Activated T-helper 1 cell treated with anti-CD3 and anti-CD28 coated beads, Interleukin-12 subunit alpha, Interleukin-12 subunit beta, Interleukin-2, Interleukin-4 antibody, amounts not matched to agents 30 ng/mL and 10 ng/mL and 1 ng/mL, durations not matched to agents 14 hours and 24 hours and 36 hours (primary cell): ENCODE measurements around the gene C10orf105. TPM values are rescaled to one million over a fixed set of nuclear protein-coding genes. Genes with fewer than 3 reads are reported as not detected.
A peak's percentile ranks its signal among the peaks of the same experiment; 100 is the strongest.

Source experiments
- DNase-seq: peaks from one replicate; pipeline ENCODE4 v3.0.0; 2021; ENCODE audit warnings: low spot score
- H3K27ac Mint-ChIP-seq: one replicate; pipeline ENCODE4 v1.8.0; 2021; ENCODE audit warnings: mild to moderate bottlenecking, mixed read lengths
- H3K27me3 Mint-ChIP-seq: one replicate; pipeline ENCODE4 v1.8.0; 2022; ENCODE audit warnings: mild to moderate bottlenecking, moderate library complexity, mixed read lengths; ENCODE audit not compliant: insufficient read depth
- H3K36me3 Mint-ChIP-seq: one replicate; pipeline ENCODE4 v1.8.0; 2021; ENCODE audit warnings: low read depth, mixed read lengths
- H3K4me1 Mint-ChIP-seq: one replicate; pipeline ENCODE4 v1.8.0; 2021; ENCODE audit warnings: low read depth, mixed read lengths
- H3K4me3 Mint-ChIP-seq: one replicate; pipeline ENCODE4 v1.8.0; 2021; ENCODE audit warnings: mild to moderate bottlenecking, moderate library complexity, mixed read lengths
- H3K9me3 Mint-ChIP-seq: one replicate; pipeline ENCODE4 v1.8.0; 2021; ENCODE audit warnings: mixed read lengths
- intact Hi-C: fragments of 100-400 bp; cut with micrococcal nuclease; formaldehyde crosslinking; loops from one replicate; pipeline ENCODE4 v1.15.1; 2024
- total RNA-seq: library from RNA; stranded (reverse); gene quantifications from 2 replicates; pipeline ENCODE4 v1.2.3, GENCODE V29; 2022

Gene C10orf105
- total RNA-seq, 1 donor from 2014 or later, result 0.18 TPM

- H3K4me3 Mint-ChIP-seq, result no peak overlapping the region
Observed at GRCh38 chr10:71694039-71694501, 25.5 kb downstream of the C10orf105 start.

DNA sequence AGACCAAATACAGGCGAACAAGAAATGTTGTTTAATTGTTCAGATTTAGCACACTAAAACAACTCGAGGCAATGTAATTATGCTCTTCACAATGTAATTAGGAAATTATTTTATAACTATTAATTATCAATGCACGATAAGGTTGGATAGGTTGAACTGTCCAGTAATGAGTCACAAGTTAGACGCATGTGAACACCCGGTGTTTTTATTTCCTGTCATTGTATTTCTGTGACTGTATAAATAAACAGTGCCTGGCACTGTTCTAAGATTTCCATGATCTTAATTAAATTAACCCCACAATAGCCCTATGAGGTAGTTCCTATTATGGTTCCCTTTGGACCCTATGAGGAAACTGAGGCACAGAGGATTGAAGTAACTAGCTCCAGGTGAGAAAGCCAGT, 26.2 kb downstream of the C10orf105 start:
- Mint-ChIP-seq H3K4me3 (no peak overlapping the region), H3K4me1 (peaks cover 42% of the 10 kb centered on the region), H3K9me3 (peaks cover 4% of the 10 kb centered on the region), H3K36me3 (no peaks in the 10 kb centered on the region), H3K27me3 (no peaks in the 10 kb centered on the region), H3K27ac (no peak overlapping the region)
- no peak for DNase-seq
- intact Hi-C loops, result no loop called here

More at GRCh38 chr10:71694039-71694501, 25.5 kb downstream of the C10orf105 start:
- DNase-seq, result no peak
- H3K4me1 Mint-ChIP-seq, result peaks cover 49% of the 10 kb centered on the region
- H3K9me3 Mint-ChIP-seq, result peaks cover 3% of the 10 kb centered on the region
- H3K27me3 Mint-ChIP-seq, result no peaks in the 10 kb centered on the region
- no peaks in the 10 kb centered on the region for H3K36me3 Mint-ChIP-seq
- intact Hi-C loops, result no loop called here
- no peak overlapping the region for H3K27ac Mint-ChIP-seq

- intact Hi-C loops, result no loop called here
- H3K27ac Mint-ChIP-seq, result no peak overlapping the region
- peaks cover 3% of the 10 kb centered on the region for H3K36me3 Mint-ChIP-seq
- peaks cover 35% of the 10 kb centered on the region for H3K4me1 Mint-ChIP-seq
- DNase-seq, result no peak
- no peak overlapping the region for H3K4me3 Mint-ChIP-seq
- H3K9me3 Mint-ChIP-seq, result peaks cover 8% of the 10 kb centered on the region
- no peaks in the 10 kb centered on the region for H3K27me3 Mint-ChIP-seq
Observed at GRCh38 chr10:71692598-71693306, 26.8 kb downstream of the C10orf105 start.

DNA sequence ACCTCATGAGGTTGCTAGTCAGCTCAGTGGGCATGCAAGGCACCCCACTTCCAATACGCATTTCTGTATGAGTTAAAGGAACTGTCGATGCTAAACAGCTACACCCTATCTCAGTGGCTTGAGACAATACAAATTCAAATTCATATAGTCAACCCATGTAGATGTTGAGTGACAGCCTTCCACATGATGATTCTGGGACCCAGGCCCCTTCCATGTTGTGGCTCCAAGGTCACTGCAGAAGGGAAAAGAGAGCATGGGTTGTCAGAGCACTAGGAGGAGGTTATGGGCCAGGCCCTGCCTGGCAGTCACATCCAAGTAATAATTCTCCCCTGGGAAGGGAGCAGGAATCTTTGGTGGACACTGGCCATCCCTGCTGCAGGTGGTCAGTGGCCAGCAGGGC, 28.2 kb downstream of the C10orf105 start:
- H3K36me3 Mint-ChIP-seq, result peaks cover 3% of the 10 kb centered on the region
- no peak overlapping the region for H3K4me3 Mint-ChIP-seq
- no peaks in the 10 kb centered on the region for H3K27me3 Mint-ChIP-seq
- peaks cover 8% of the 10 kb centered on the region for H3K9me3 Mint-ChIP-seq
- peaks cover 22% of the 10 kb centered on the region for H3K4me1 Mint-ChIP-seq
- DNase-seq, result no peak
- no peak overlapping the region for H3K27ac Mint-ChIP-seq
- intact Hi-C loops, result no loop called here

GRCh38 chr10:71690094-71690720, 29.4 kb downstream of the C10orf105 start:
- Mint-ChIP-seq H3K27me3 (no peaks in the 10 kb centered on the region), H3K36me3 (peaks cover 3% of the 10 kb centered on the region), H3K27ac (no peak overlapping the region), H3K4me1 (peaks cover 17% of the 10 kb centered on the region), H3K9me3 (peaks cover 8% of the 10 kb centered on the region), H3K4me3 (no peak overlapping the region)
- no peak for DNase-seq
- intact Hi-C loops, result no loop called here

DNA sequence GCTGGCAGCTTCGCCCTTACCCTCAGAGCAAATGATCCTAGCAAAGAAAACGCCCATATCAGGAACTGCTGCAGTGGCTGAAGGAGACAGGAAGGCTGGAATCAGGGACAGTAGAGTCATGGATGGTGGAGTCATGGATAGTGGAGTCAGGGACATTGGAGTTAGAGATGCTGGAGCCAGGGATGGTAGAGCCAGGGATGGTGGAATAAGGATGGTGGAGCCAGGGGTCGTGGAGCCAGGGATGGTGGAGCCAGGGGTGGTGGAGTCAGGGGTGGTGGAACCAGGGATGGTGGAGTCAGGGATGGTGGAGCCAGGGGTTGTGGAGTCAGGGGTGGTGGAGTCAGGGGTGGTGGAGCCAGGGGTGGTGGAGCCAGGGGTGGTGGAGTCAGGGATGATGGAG, 31.3 kb downstream of the C10orf105 start:
- DNase-seq, result no peak
- Mint-ChIP-seq H3K9me3 (peaks cover 8% of the 10 kb centered on the region), H3K27ac (peak overlapping the region; percentile 68), H3K27me3 (no peaks in the 10 kb centered on the region), H3K36me3 (peaks cover 3% of the 10 kb centered on the region), H3K4me3 (no peak overlapping the region), H3K4me1 (no peaks in the 10 kb centered on the region)
- intact Hi-C loops, result no loop called here

- peaks cover 8% of the 10 kb centered on the region for H3K9me3 Mint-ChIP-seq
- no peaks in the 10 kb centered on the region for H3K4me1 Mint-ChIP-seq
- no peak overlapping the region for H3K4me3 Mint-ChIP-seq
- intact Hi-C loops, result no loop called here
- DNase-seq, result no peak
- H3K27ac Mint-ChIP-seq, result no peak overlapping the region
- no peaks in the 10 kb centered on the region for H3K27me3 Mint-ChIP-seq
- H3K36me3 Mint-ChIP-seq, result peaks cover 3% of the 10 kb centered on the region
Observed at GRCh38 chr10:71687480-71687879, 32.1 kb downstream of the C10orf105 start.

DNA sequence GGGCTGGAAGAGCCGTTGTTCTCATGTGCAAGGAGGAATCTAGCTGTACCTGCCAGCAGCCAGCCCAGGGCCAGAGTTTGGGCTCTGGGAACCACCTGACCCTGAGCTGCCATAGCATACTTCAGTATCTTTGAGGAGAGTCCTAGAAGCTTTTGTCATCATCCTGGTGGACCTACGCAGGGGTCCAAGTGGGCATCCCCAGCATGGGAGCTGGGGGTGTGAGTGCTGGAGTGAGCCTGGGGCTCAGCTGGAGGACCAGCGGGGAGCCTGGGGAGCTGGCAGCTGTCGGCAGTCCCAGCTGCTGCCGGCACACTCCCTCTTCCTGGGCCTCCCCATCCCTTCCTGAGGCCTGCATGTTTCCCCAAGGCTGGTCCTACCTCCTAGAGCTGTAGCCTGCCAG, 32.5 kb downstream of the C10orf105 start:
- peaks cover 8% of the 10 kb centered on the region for H3K9me3 Mint-ChIP-seq
- no peak for DNase-seq
- H3K4me1 Mint-ChIP-seq, result no peaks in the 10 kb centered on the region
- no peak overlapping the region for H3K27ac Mint-ChIP-seq
- no peak overlapping the region for H3K4me3 Mint-ChIP-seq
- intact Hi-C loops, result no loop called here
- H3K36me3 Mint-ChIP-seq, result peaks cover 3% of the 10 kb centered on the region
- H3K27me3 Mint-ChIP-seq, result no peaks in the 10 kb centered on the region

GRCh38 chr10:71685554-71686232, 33.9 kb downstream of the C10orf105 start:
- intact Hi-C loops, result no loop called here
- Mint-ChIP-seq H3K4me1 (no peaks in the 10 kb centered on the region), H3K36me3 (peaks cover 3% of the 10 kb centered on the region), H3K4me3 (no peak overlapping the region), H3K27me3 (peaks cover 4% of the 10 kb centered on the region), H3K9me3 (peaks cover 5% of the 10 kb centered on the region), H3K27ac (no peak overlapping the region)
- DNase-seq, result no peak

GRCh38 chr10:71684356-71685173, 35.0 kb downstream of the C10orf105 start:
- intact Hi-C loops, result no loop called here
- H3K36me3 Mint-ChIP-seq, result peaks cover 3% of the 10 kb centered on the region
- H3K27ac Mint-ChIP-seq, result no peak overlapping the region
- no peak for DNase-seq
- H3K4me1 Mint-ChIP-seq, result no peaks in the 10 kb centered on the region
- H3K4me3 Mint-ChIP-seq, result no peak overlapping the region
- H3K9me3 Mint-ChIP-seq, result peaks cover 5% of the 10 kb centered on the region
- H3K27me3 Mint-ChIP-seq, result peaks cover 8% of the 10 kb centered on the region

- no peak for DNase-seq
- intact Hi-C loops, result no loop called here
- Mint-ChIP-seq H3K4me1 (no peaks in the 10 kb centered on the region), H3K27me3 (peaks cover 8% of the 10 kb centered on the region), H3K36me3 (peaks cover 3% of the 10 kb centered on the region), H3K27ac (no peak overlapping the region), H3K9me3 (peaks cover 4% of the 10 kb centered on the region), H3K4me3 (no peak overlapping the region)
Observed at GRCh38 chr10:71683301-71683700, 36.3 kb downstream of the C10orf105 start.

DNA sequence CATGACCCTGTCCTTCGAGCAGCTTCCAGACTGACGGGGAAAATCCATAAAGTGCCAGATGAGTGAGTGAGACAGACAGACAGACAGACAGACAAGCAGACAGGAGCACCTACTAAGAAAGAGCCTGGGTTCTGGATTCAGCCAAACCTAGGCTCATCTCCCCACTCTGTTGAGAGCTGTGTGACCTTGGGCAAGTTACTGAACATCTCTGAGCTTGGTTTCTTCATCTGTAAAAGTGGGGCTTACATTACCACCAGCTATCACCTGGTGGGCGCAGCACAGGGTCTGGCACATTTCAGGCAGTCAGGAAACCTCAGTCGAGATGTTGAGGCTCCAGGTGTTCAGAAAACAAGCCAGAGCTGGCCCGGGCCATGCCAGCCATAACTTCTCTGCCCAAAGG, 37.6 kb downstream of the C10orf105 start:
- Mint-ChIP-seq H3K36me3 (no peaks in the 10 kb centered on the region), H3K27ac (no peak overlapping the region), H3K4me1 (no peaks in the 10 kb centered on the region), H3K9me3 (no peaks in the 10 kb centered on the region), H3K27me3 (peaks cover 12% of the 10 kb centered on the region), H3K4me3 (no peak overlapping the region)
- no peak for DNase-seq
- intact Hi-C loops, result no loop called here
